HFF-Myc (cell line): ENCODE data around the gene PRR16.

ENCODE experiments used
- DNase-seq: peaks from one replicate; pipeline ENCODE4 v3.0.0-alpha.2; 2011; ENCODE audit warnings: low read depth; ENCODE audit errors: extremely low read depth
- H3K4me3 ChIP-seq: replicated peaks from 2 replicates; pipeline ENCODE4 v1.5.1; 2011; ENCODE audit warnings: low read depth, mild to moderate bottlenecking, control low read depth, low read length
- TF ChIP-seq, protein P1 (sequence below): IDR thresholded peaks from 2 replicates; pipeline ENCODE4 v1.5.1; 2012; ENCODE audit warnings: mild to moderate bottlenecking, low read depth, low read length, control low read depth; ENCODE audit errors: missing control alignments

PRR16 gene

DNA sequence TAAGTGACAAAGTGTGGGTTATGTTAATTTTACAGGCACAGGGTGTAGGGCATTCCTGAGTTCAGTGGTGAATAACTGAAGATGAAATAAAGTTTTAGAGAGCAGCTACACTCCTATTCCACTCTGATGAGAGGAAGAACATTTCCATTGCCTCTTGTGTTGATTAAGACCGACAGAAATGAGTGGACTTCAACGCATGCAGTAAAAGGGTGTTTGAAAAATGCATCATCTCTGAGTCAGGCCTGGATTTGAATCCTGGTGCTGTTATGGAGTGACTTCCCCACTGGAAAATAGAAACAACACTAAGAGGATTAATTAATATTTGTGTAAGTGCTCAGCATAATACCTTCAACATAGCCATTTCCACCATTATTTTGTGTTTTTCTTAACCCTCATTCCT lies 86.3 kb downstream of the PRR16 start:
- TF ChIP-seq, protein P1, sequence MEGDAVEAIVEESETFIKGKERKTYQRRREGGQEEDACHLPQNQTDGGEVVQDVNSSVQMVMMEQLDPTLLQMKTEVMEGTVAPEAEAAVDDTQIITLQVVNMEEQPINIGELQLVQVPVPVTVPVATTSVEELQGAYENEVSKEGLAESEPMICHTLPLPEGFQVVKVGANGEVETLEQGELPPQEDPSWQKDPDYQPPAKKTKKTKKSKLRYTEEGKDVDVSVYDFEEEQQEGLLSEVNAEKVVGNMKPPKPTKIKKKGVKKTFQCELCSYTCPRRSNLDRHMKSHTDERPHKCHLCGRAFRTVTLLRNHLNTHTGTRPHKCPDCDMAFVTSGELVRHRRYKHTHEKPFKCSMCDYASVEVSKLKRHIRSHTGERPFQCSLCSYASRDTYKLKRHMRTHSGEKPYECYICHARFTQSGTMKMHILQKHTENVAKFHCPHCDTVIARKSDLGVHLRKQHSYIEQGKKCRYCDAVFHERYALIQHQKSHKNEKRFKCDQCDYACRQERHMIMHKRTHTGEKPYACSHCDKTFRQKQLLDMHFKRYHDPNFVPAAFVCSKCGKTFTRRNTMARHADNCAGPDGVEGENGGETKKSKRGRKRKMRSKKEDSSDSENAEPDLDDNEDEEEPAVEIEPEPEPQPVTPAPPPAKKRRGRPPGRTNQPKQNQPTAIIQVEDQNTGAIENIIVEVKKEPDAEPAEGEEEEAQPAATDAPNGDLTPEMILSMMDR: no peak
- no peak overlapping the region for H3K4me3 ChIP-seq
- no peak for DNase-seq

DNA sequence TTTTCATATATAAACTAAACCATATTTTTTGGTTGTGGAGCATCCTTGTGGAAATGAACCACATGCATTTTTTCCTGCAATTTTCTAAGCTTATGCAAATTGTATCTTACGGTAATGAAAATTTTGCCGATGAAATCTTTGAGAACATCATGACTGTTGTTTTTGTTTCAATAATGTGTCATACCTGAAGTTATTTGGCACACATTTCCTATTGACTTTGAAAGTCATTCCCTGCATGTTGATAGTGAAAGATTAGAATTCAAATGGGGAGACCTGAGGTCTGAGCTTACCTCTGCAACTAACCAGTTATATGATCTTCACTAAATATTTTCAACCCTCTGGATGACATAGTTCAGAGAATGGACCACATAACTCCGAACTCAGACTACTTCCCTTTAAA lies 88.5 kb downstream of the PRR16 start:
- H3K4me3 ChIP-seq: no peak overlapping the region
- TF ChIP-seq, protein P1: no peak
- no peak for DNase-seq

DNA sequence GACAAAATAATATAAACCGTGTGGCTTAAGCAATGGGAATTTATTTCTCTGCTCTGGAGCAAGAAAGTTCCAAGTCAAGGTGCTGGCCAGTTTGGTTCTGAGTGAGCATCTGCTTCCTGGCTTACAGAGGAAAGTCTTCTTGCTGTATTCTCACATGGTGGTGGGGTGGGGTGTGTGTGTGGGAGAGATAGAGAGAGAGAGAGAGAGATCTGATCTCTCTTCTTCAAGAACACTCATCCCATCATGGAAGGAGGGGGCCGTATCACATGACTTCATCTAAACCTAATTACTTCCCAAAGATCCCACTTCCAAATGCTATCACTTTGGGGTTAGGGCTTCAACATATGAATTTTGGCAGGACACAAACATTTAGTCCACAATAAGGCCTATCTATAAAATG lies 91.2 kb downstream of the PRR16 start:
- TF ChIP-seq, protein P1: no peak
- DNase-seq: no peak
- H3K4me3 ChIP-seq: no peak overlapping the region

DNA sequence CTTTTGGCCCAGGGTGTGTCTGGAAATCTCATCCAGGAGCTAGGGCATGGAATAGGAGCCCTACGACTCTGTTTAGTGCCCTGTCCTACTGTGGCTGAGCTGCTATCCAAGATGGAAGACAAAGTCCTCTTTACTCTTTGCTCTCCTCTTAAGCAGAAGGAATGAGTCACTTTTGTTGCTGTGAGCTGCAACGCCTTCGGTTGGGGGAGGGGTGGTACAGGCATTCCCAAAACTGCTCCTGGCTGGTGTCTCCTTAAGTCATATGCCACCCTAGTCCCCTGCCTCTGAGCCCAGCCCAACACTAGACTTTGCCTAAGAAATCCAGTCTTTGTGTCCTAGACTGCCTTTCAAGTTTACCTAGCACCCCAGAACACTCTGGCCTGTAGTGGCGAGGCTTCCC lies 99.9 kb downstream of the PRR16 start:
- no peak for DNase-seq
- TF ChIP-seq, protein P1: no peak
- H3K4me3 ChIP-seq: no peak overlapping the region

DNA sequence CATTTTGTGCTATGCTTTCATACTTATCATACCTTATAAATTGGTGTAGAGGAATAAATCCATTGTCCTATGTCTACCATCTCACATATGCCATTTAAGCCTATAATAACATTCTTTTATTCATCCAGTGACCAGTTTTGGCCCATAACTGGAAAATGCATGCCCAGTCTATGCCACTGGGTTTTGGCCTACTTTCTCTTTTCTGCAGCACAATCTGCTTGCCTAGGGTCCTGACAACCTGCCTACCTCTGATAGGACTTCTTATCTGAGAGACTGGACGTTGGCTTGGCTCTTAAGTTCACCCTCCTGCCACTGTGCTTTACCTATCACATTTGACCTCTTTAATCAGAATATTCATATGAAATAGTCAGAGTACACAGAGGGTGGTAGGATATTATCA lies 103.0 kb downstream of the PRR16 start:
- no peak overlapping the region for H3K4me3 ChIP-seq
- TF ChIP-seq, protein P1: no peak
- no peak for DNase-seq

DNA sequence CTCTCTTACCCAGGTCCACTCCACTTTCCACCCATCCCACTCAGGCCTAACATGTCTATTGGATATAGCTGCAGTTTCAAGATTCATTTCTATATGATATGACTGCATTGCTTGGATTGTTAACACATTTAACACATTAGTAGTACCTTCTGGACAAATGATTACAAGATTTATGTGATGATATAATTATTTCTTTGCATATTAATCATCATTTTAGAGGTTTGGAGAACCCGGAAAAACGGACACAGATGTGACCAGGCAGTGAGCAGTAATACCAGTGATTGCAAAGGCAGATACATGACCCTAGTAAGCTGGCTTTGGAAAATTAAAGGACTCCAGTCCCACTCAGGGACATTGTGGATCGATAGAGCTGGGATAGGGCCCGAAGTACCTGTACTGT lies 103.8 kb downstream of the PRR16 start:
- H3K4me3 ChIP-seq: no peak overlapping the region
- no peak for DNase-seq

DNA sequence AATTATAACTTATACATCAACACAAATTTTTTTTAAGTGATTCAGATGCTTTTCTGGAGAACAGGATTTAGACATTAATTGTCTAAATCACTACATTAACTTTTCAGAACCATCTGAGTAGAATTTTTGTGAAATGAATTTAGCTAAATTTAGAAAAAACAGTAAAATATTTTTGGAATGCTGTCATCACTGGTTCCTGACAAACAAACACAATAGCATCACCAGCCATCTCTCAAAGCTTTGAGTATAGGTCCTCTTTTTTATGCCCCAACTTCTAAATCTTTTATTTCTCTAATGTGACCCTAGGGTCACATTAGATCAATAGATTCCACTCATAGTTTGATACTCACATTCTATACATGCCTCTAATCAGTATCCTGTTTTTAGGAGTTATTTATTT lies 104.6 kb downstream of the PRR16 start:
- TF ChIP-seq, protein P1: no peak
- no peak overlapping the region for H3K4me3 ChIP-seq
- no peak for DNase-seq

More for the DNA sequence above, 103.8 kb downstream of the PRR16 start:
- TF ChIP-seq, protein P1: no peak
